ENCODE measurements around the gene CCL16.
"Not testable (repeated sequence)": the region's sequence is repeated elsewhere in the genome, so short reads cannot be mapped to it uniquely, and the experiment has no call there.

Gene CCL16

DNA sequence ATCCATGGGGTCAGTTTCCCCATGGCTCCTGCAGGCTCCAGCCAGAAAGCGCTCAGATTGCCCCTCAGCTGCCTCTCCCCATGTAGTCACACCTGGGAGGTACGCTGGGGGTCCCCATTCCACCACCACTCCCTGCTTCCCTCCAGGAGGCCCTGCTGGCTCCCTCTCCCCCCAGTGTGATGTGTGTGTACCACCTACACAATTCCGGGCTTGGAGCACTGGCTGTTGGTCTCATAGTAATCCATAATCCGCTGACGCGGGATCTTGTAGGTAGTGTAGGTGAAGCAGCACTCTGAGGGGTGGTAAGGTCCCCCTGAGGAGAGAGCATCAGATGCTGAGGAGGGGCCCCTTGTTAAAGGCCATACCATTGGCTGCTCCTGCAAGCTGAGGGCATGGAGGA lies 2.8 kb upstream of the CCL16 start:
- DNase-seq: no peak

DNA sequence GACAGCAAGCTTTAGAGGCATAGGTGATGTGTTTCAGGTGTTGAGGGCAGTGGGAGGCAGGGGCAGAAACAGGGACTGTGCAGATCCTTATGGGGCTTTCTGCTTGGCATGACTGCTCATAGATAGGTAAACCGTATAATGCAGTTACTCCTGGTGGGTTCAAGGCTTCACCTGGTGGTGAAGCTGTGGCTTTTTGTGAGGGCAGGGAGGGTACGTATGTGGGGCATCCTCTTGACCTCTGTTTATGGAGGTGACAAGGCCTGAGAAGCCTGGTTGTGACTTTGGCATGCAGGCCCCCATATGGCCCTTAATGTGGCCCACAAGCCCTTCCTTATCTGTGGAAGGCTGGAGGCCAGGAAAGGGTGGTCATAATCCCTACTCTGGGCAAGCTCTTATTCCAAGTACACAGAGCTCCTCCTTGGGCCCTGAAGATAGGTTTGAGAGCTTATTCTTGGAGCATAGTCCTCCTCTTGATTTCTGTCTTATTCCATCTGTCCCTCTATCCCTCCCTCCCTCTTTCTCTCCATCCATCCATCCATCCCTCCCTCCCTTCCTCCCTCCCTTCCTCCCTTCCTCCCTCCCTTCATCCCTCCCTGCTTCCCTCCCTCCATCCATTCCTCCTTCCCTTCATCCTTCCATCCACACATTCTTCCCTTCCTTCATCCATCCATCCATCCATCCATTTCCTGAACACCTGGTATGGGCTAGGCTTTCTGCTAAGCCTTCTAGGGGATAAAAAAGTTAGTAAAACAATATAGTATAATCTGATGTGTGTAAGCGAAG lies 1.3 kb upstream of the CCL16 start:
- DNase-seq: no peak

DNA sequence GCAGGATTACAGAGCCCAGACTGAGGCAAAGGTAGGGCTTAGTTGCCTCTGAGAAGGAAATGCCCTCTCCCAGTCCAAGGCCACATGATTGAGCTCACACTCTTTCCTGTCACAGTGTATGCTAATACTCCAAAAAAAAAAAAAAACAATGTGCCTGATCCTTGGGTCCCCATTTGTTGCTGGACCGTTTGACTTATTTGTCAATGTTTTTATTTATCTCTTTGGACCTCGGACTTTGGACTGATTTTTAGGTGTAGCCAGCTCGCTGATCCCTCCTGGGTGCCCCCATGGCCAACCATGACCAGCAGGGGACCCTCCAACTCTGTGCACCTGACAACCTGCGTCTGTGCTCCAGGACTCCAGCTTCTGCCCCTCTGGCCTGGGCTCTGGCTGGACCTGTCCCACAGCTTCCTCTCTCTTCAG lies 622 bp upstream of the CCL16 start:
- DNase-seq: no peak

DNA sequence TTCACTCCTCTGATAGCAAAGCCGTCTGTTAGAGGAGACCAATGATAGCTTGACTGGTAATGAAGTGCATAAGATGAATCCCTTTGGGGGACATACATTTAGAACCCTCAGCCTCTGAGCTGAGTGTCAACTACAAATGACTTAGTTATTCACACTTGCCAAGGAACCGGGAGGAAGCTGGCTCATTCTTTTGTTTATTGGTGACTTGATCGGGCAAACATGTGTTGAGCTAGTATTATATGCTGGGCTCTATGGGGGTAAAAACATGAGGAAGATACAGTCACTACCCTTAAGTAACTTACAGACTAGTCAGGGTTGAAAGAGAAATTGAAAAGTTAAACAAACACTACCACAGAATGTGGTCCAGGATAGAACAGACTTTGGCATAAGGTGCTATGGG lies 3.0 kb downstream of the CCL16 start:
- DNase-seq: no peak

DNA sequence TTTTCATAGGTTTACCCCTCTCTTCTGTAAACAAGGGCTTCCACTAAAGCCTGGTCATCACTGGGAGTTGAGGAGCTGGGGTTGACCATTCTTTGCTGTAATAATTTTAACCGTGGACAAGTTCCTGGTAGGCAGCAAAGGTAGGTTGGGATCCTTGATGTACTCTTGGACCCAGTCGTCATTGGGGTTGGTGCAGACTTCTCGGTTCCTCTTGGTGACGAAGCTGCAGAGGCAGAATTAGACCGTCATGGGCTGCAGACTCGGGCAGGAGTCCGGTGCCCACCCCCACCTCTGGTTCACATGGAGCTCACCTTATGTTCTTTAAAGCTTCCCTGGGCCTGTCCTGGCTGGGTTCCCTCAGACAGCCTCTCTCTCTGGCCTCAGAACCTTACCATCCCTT lies 3.8 kb downstream of the CCL16 start:
- DNase-seq: no peak

DNA sequence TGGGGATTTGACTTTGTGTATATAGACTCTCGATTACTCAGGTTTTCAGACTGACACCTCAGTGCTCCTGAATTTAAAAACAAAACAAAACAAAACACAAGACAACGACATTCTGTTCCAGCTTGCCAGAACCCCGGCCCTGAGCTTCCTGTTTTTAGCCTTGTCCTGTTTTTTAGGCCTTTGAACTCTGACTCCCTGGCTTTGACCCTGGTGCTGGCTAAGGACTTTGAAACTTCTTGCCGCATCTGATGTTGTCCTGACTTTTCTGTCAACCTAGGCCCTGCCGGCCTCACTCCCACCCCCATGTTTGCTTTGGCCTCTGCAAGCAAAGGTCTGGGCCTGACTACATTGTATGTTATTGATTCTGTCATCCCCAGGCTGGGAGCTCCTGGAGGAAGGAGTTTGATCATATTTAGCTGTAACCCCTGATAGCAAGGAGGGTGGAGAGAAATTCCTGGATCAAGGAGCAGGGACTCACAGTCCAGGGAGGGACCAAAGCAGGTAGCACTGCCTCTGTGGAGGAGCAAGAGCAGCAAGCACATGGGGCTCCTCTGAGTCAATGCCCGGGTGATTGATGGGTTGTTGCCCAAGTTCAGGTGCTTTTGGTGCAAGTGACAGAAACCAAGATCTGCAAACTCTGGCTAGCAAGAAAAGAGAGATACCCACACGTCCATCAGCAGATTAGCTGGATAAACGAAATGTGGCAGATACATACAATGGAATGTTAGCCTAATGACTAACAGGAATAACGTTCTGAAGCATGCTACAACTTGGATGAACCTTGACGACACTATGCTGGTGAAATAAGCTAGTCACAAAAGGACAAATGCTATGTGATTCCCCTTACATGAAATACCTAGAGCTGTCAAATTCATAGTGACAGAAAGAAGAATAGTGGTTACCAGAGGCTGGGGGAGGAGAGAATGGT lies 7.7 kb downstream of the CCL16 start:
- no peak for DNase-seq

DNA sequence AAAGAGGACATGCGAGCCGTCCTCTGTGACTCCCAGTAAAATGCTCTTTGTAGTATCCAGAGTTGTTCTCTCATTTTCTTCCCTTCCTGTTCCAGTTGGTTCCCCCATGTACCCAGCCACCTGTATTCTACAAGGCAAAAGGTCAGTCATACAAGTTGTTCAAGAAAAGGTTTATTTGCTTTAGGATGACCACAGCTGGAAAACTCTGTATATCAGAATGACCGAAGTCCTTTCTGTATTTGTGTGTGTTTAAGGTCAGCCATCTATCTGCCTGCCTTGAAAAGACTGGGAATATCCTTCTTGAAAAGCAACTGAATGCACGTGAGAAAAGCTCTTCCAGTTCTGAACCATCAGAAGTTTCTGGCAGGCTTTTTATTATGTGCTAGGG lies 8.4 kb downstream of the CCL16 start:
- DNase-seq: no peak

DNA sequence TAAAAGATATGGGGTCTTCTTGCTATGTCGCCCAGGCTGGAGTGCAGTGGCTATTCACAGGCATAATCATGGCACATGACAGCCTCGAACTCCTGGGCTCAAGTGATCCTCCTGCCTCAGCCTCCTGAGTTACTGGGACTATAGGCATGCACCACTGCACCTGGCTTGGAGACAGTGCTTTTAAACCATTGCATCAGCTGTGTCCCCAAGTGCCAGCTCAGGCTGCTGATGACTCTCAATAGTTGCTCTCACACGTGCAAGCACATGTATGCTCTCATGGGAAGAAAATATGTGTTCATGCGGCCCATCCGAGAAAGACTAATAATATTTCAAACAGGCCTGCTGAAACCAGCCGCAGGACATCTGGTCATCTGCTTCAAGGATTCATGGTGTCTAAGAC lies 8.8 kb downstream of the CCL16 start:
- DNase-seq: no peak

DNA sequence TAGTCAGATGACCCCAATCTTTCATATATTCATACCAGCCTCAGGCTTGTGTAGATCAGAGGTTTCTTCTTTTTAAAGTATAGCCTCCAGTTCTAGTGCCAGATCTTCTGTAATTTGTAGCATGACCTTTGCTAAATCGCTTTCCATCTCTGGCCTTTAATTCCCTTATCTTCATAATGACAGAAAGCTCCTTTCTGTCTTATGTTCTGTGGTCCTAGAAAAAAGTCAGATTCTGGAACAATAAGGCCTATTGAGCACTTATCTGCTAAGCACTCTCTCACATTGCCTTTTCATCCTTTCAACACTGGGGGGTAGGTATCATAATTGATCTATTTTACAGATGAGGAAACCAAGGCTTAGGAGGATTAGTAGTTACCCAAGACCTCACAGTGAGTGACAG lies 9.2 kb downstream of the CCL16 start:
- DNase-seq: no peak

DNA sequence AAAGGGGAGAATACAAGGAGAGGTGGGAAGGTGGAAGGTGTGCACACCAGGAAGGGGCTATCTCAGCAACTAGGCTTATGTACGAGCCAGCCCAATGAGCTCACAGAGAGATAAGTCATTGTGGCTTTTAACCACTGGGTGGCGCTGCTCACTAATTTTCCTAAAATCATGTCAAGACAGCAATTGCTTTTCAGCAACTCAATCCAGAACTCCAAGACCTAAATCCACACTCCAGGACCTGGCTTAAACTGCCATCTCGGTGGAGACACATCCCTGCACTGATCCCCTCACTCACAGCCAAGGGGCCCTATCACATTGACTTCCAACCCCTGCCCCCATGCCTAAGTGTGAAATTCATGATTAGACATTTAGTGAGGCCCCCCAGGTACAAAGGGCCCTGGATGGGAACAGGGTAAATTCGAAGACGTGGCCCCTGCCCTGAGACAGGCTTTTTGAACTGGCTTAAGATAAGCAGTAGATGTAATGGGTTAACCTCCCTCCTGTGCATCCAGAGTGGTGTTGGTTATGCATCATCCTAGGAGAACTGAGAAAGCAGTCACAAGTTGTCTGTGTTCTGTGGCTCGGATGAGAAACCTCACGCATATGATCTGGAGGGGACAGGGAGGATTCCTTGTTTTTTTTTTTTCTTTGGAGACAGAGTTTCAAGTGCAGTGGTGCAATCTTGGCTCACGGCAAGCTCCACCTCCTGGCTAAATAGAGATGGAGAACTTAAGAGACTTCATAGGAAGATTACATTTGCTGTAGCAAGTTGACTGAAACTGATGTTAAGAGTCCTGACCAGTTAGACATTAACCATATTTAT lies 11.5 kb downstream of the CCL16 start:
- DNase-seq: peak; percentile 42

DNA sequence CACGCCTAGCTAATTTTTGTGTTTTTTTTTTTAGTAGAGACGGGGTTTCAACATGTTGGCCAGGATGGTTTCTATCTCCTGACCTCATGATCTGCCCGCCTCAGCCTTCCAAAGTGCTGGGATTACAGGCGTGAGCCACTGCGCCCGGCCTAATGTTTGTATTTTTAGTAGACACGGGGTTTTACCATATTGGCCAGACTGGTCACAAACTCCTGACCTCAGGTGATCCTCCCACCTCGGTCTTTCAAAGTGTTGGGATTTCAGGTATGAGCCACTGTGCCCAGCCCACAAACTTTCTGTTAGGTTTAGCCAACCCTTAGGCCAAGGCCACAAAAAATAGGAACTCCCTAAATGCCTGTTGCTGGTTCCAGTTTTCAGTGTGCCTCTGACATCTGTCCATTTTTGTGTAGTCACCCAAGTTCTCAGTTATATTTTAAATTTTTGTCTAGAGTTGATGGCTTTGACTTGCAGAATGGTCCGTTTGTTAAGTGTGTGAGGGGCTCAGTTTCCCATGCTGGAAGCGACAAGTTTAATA lies 12.7 kb downstream of the CCL16 start:
- no peak for DNase-seq

DNA sequence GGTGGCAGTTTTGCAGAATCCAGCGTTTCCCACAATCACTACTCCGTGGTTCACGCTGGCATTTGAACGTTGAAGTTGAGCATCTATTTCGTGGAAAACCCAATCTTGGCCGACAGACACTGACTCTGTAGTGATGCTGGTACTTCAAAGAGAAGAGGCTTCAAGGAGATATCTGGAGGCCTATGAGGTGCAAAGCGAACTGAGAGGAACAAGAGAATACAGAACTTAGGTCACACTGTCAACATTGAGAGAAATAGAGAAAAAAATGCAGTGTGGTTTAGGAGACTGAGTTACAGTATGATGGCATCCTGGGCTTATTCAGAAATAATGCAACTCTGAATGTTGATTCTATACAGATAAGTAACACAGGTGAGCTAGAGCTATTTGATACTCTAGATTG lies 16.0 kb downstream of the CCL16 start:
- DNase-seq: no peak

DNA sequence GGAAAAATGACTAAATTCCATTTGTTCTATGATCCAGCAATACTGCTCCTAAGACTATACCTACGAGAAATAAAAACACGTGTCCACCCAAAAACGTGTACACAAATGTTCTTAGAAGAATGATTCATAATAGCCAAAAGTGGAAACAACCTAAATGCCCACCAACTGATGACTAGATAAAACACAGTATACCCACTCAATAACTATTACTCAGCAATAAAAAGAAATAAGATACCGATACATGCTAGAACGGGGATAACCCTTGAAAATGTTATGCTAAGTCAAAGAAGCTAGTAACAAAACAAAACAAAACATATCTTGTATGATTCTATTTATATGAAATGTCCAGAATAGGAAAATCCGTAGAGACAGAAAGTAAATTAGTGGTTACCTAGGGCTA lies 17.6 kb downstream of the CCL16 start:
- DNase-seq: no peak

DNA sequence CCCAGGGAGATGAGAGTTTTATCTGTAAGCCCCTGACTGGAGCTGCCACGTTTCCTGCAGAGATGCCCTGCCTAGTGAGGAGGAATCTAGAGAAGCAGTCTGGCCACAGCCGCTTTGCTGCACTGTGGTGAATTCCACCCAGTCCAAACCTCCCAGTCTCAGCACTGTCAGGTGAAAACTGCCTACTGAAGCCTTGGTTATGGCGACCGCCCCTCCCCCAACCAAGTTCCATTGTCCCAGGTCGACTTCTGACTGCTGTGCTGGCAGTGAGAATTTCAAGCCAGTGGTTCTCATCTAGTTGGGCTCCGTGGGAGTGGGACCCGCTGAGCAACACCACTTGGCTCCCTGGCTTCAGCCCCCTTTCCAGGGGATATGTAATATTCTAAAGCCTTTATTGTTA lies 27.6 kb downstream of the CCL16 start:
- no peak for DNase-seq

DNA sequence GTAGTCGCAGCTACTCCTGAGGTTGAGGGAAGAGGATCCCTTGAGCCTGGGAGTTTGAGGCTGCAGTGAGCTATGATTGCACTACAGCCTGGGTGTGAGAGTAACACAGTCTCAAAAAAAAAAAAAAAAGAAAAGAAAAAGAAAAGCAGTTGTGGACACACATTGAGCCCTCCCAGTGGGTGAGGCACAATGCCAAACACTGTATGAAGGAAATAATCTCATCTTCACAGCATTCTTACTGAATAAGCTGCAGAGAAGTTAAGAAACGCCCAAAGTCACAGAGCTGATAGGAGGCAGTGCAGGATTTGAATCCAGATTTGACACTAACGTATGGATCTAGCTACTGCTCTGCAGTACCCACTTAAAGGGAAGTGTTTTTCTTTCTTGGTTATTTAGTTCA lies 31.9 kb downstream of the CCL16 start:
- no peak for DNase-seq

DNA sequence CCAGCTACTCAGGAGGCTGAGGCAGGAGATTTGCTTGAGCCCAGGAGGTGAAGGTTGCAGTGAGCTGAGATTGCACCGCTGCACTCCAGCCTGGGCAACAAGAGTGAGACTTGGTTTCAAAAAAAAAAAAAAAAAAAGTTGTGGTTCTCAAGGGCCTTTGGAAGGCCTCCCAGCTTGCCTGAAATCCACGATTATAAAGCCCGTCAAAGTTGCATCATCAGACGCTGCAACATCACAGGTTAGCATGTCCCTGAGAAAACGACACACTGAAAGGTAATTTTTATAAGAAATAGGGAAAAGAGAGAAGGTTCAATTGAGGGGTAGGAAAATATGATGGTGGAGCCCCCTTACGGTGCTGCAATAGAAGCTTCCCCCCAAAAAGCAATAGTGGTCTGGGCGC lies 33.2 kb downstream of the CCL16 start:
- no peak for DNase-seq

DNA sequence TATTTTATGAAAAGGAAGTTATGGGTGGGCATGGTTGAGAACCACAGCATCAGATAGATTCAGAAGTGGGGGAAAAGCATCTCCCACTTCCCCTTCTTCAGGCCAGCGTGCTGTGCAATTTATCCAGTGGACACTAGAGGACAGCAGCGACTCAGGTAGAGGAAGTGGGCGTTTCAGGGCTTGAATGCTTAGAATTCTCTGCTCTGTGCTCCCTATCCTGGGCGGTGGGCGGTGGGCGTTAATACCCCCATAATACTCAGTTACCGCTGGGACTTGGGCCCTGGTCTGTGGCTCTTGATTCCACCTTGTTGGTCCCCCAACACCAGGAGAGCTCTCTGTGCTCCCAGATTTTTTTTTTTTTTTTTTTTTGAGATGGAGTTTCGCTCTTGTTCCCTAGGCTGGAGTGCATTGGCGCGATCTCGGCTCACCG lies 34.1 kb downstream of the CCL16 start:
- DNase-seq: peak; percentile 40

DNA sequence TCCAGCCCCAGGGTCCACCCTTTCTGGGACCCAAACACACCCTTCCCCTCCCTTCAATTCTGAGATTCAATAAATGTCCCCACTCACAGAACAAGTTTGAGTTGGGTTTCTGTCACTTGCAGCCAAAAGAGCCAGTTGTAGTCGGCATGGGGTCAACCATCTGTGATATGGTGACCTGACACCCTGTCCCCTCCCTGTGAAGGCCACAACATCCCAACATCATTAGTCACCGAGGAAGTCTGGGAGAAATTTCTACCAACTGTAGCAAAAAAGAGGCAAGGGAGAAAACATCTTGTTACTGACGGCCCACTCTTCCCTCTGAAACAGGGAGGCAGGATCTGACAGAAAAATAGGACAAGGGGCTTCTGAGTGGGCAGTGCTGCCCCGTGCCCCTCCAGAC lies 37.1 kb downstream of the CCL16 start:
- DNase-seq: no peak

DNA sequence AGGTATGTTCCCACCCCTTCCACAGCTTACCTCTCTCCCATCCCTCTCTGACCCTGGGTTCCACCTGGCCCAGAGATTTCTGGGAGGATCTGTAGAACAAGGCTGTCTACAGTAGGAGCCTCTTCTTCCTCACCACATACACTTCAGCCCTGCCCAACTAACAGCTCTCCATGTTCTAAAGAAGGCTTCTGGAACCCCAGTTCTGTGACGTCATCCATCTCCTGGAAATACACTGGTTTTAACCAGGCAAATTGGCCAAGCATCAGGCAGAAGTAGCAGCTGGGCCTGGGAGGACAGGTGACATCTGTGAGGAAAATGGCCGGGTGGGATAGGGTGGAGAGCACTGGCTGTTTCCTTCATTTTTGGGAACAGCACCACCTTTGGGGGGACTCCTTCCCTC lies 37.8 kb downstream of the CCL16 start, which contains the start of gene LYZL6:
Gene LYZL6 (minus strand): TSS at position 177 of the 400 bp plus-strand sequence. CDS start 4,357 bp downstream, outside the sequence.
- DNase-seq: no peak

DNA sequence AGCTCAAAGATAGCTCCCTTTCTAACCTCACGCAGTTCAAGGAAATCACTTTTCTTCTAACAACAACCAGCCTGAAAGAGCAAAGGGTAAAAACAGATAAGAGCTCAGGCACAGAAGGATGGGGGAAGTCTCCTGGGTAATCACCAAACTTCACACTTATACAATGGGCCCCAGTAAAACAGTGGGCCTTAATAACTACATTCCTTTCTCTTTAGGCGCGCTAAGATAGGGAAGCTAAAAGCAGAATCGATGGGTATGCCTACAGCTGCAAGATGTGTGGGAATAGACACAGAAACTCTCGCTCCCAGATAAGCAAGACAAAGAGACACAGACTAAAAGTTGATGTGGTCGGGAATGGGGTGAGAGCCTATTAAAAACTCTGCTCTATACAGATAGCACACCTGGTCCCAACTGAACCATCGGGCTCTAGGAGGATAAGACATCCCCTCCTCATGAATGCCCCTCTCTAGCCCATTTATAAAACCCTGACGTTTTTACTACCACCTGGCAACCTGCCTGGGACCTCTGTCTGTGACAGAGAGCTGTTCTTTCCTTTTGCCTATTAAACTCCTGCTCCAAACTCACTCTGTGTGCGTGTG lies 38.6 kb downstream of the CCL16 start:
- no peak for DNase-seq

DNA sequence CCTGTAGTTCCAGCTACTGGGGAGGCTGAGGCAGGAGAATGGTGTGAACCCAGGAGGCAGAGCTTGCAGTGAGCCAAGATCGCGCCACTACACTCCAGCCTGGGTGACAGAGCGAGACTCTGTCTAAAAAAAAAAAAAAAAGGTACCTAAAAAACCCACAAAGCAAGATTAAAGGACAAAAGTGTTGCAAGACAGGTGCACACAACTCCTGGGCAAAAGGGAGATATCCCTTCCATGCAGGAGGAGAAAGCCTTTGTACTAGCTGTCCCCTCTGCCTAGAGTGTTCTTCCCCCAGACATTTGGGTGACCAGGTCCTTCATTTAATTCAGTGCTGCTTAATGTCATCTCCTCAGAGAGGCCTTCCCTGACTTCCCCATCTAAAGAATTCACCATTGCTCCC lies 42.8 kb downstream of the CCL16 start:
- DNase-seq: not testable (repeated sequence)

DNA sequence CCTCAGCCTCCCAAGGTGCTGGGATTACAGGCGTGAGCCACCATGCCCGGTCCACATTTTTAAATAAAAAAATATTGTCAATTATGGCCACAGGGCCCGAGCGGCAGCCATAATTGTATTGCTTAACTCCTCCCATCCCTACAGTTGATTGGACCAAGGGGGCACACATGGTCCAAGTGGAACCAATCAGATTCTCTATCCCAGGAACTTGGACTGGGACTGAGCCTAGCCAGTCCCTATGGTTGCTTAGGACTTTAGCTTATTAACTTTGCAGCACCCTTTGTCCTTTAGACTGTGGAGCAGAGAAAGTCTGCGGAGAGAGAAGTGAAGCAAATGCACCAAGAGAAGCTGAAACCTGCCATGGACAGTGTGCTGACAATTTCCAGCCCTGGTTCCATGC lies 45.2 kb downstream of the CCL16 start:
- DNase-seq: no peak

All from GDM1 (cell line).